SK-N-SH treated with all-trans-retinoic acid at 6 μM for 48 hours (cell line): ENCODE measurements around the gene CELA3A.
A peak's percentile ranks its signal among the peaks of the same experiment; 100 is the strongest.

Source experiments
- ATAC-seq: fragments of 200-7000 bp; cut with Tn5 transposase; 3 replicates; pipeline ENCODE4 v1.9.1; 2020; ENCODE audit warnings: mild to moderate bottlenecking, moderate library complexity
- ARNTL ChIP-seq: fragments of 450-650 bp; formaldehyde crosslinking; IDR thresholded peaks from 2 replicates; pipeline ENCODE4 v1.5.0; 2020; ENCODE audit warnings: low read depth, mild to moderate bottlenecking, moderate library complexity, borderline replicate concordance
- BACH2 ChIP-seq: fragments of 250-450 bp; sonication (Bioruptor Pico); IDR thresholded peaks from 2 replicates; pipeline ENCODE4 v1.9.0; 2021; ENCODE audit warnings: mild to moderate bottlenecking, borderline replicate concordance
- CSDC2 ChIP-seq: fragments of 250-450 bp; sonication (Bioruptor Pico); IDR thresholded peaks from 2 replicates; pipeline ENCODE4 v1.5.0; 2020; ENCODE audit warnings: mild to moderate bottlenecking, moderate library complexity
- ESRRG ChIP-seq: fragments of 250-450 bp; sonication (Bioruptor Pico); IDR thresholded peaks from 2 replicates; pipeline ENCODE4 v1.6.1; 2021; ENCODE audit warnings: mild to moderate bottlenecking
- ISL1 ChIP-seq: fragments of 250-450 bp; sonication (Bioruptor Pico); IDR thresholded peaks from 2 replicates; pipeline ENCODE4 v2.1.2; 2022; ENCODE audit warnings: mild to moderate bottlenecking, moderate library complexity
- OSR1 ChIP-seq: fragments of 250-450 bp; sonication (Bioruptor Pico); IDR thresholded peaks from 2 replicates; pipeline ENCODE4 v1.8.0; 2022; ENCODE audit warnings: moderate library complexity, mild to moderate bottlenecking, inconsistent platforms
- POU6F1 ChIP-seq: fragments of 250-450 bp; sonication (Bioruptor Pico); IDR thresholded peaks from 2 replicates; pipeline ENCODE4 v1.8.0; 2021; ENCODE audit warnings: low read depth, mild to moderate bottlenecking, moderate library complexity, borderline replicate concordance
- PPARA ChIP-seq: fragments of 250-450 bp; sonication (Bioruptor Pico); IDR thresholded peaks from 2 replicates; pipeline ENCODE4 v1.5.0; 2020; ENCODE audit warnings: mild to moderate bottlenecking, borderline replicate concordance
- RARB ChIP-seq: fragments of 250-450 bp; sonication (Bioruptor Pico); IDR thresholded peaks from 2 replicates; pipeline ENCODE4 v1.8.0; 2021; ENCODE audit warnings: mild to moderate bottlenecking, moderate library complexity
- SNAI2 ChIP-seq: fragments of 250-450 bp; sonication (Bioruptor Pico); IDR thresholded peaks from 2 replicates; pipeline ENCODE4 v1.5.0; 2020; ENCODE audit warnings: mild to moderate bottlenecking, moderate library complexity
- TCF4 ChIP-seq: fragments of 250-450 bp; sonication (Bioruptor Pico); IDR thresholded peaks from 2 replicates; pipeline ENCODE4 v1.8.0; 2021; ENCODE audit warnings: mild to moderate bottlenecking, moderate library complexity, borderline replicate concordance
- TOX ChIP-seq: fragments of 250-450 bp; sonication (Bioruptor Pico); IDR thresholded peaks from 2 replicates; pipeline ENCODE4 v1.8.0; 2021; ENCODE audit warnings: mild to moderate bottlenecking, moderate library complexity, borderline replicate concordance
- TSHZ2 ChIP-seq: fragments of 250-450 bp; sonication (Bioruptor Pico); IDR thresholded peaks from 2 replicates; pipeline ENCODE4 v1.5.0; 2020; ENCODE audit warnings: mild to moderate bottlenecking, moderate library complexity
- ZC3H10 ChIP-seq: fragments of 250-450 bp; sonication (Bioruptor Pico); IDR thresholded peaks from 2 replicates; pipeline ENCODE4 v1.5.1; 2021; ENCODE audit warnings: mild to moderate bottlenecking, moderate library complexity
- ZFP3 ChIP-seq: fragments of 250-450 bp; sonication (Bioruptor Pico); IDR thresholded peaks from 2 replicates; pipeline ENCODE4 v1.5.0; 2020; ENCODE audit warnings: mild to moderate bottlenecking, moderate library complexity
- ZFP30 ChIP-seq: fragments of 450-650 bp; formaldehyde crosslinking; IDR thresholded peaks from 2 replicates; pipeline ENCODE4 v1.5.0; 2022; ENCODE audit warnings: mild to moderate bottlenecking, moderate library complexity
- ZNF565 ChIP-seq: fragments of 450-650 bp; formaldehyde crosslinking; conservative IDR thresholded peaks from 2 replicates; pipeline ENCODE4 v1.5.0; 2020; ENCODE audit warnings: low read depth, mild to moderate bottlenecking, moderate library complexity
- ZNF70 ChIP-seq: fragments of 450-650 bp; formaldehyde crosslinking; IDR thresholded peaks from 2 replicates; pipeline ENCODE4 v1.5.0; 2020; ENCODE audit warnings: mild to moderate bottlenecking, moderate library complexity
- ZNF8 ChIP-seq: fragments of 450-650 bp; formaldehyde crosslinking; IDR thresholded peaks from 2 replicates; pipeline ENCODE4 v1.5.0; 2020; ENCODE audit warnings: mild to moderate bottlenecking, moderate library complexity
- TF ChIP-seq, protein P1 (sequence below): fragments of 250-450 bp; sonication (Bioruptor Pico); IDR thresholded peaks from 2 replicates; pipeline ENCODE4 v1.8.0; 2020; ENCODE audit warnings: mild to moderate bottlenecking, moderate library complexity, borderline replicate concordance
- TF ChIP-seq, protein P2 (sequence below): fragments of 250-450 bp; sonication (Bioruptor Pico); IDR thresholded peaks from 2 replicates; pipeline ENCODE4 v1.5.1; 2021; ENCODE audit warnings: mild to moderate bottlenecking, moderate library complexity

Gene CELA3A

GRCh38 chr1:22044690-22045420 is 43.4 kb downstream of the CELA3A start:
- peak; percentile 80 for ATAC-seq
- TF ChIP-seq PPARA (no peak), OSR1 (CRISPR knock-in tag) (no peak), TCF4 (CRISPR knock-in tag) (no peak), ESRRG (no peak), POU6F1 (no peak), ZFP30 (CRISPR knock-in tag) (no peak)
- TF ChIP-seq, protein P1, sequence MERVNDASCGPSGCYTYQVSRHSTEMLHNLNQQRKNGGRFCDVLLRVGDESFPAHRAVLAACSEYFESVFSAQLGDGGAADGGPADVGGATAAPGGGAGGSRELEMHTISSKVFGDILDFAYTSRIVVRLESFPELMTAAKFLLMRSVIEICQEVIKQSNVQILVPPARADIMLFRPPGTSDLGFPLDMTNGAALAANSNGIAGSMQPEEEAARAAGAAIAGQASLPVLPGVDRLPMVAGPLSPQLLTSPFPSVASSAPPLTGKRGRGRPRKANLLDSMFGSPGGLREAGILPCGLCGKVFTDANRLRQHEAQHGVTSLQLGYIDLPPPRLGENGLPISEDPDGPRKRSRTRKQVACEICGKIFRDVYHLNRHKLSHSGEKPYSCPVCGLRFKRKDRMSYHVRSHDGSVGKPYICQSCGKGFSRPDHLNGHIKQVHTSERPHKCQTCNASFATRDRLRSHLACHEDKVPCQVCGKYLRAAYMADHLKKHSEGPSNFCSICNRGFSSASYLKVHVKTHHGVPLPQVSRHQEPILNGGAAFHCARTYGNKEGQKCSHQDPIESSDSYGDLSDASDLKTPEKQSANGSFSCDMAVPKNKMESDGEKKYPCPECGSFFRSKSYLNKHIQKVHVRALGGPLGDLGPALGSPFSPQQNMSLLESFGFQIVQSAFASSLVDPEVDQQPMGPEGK (CRISPR knock-in tag), result no peak

GRCh38 chr1:22045604-22046228 is 44.3 kb downstream of the CELA3A start:
- TF ChIP-seq OSR1 (CRISPR knock-in tag) (no peak), BACH2 (CRISPR knock-in tag) (no peak), CSDC2 (CRISPR knock-in tag) (no peak), TCF4 (CRISPR knock-in tag) (no peak), ARNTL (CRISPR knock-in tag) (no peak), ZFP3 (CRISPR knock-in tag) (no peak), ZNF8 (no peak), SNAI2 (CRISPR knock-in tag) (no peak), POU6F1 (no peak), PPARA (no peak), ZNF70 (CRISPR knock-in tag) (no peak), ZC3H10 (CRISPR knock-in tag) (no peak), ZNF565 (CRISPR knock-in tag) (no peak), ISL1 (CRISPR knock-in tag) (no peak), RARB (CRISPR knock-in tag) (no peak), TSHZ2 (CRISPR knock-in tag) (no peak), TOX (CRISPR knock-in tag) (no peak)
- TF ChIP-seq, protein P2, sequence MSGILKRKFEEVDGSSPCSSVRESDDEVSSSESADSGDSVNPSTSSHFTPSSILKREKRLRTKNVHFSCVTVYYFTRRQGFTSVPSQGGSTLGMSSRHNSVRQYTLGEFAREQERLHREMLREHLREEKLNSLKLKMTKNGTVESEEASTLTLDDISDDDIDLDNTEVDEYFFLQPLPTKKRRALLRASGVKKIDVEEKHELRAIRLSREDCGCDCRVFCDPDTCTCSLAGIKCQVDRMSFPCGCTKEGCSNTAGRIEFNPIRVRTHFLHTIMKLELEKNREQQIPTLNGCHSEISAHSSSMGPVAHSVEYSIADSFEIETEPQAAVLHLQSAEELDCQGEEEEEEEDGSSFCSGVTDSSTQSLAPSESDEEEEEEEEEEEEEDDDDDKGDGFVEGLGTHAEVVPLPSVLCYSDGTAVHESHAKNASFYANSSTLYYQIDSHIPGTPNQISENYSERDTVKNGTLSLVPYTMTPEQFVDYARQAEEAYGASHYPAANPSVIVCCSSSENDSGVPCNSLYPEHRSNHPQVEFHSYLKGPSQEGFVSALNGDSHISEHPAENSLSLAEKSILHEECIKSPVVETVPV, result no peak
- TF ChIP-seq, protein P1 (CRISPR knock-in tag), result no peak
- no peak for ATAC-seq
